Panc1 (cell line): ENCODE measurements around the gene ILDR1. TPM values are rescaled to one million over a fixed set of nuclear protein-coding genes. Genes with fewer than 3 reads are reported as not detected.

Experiments used
- ATAC-seq: fragments of 200-7000 bp; cut with Tn5 transposase; 2 replicates; pipeline ENCODE4 v1.9.1; 2020; ENCODE audit warnings: mild to moderate bottlenecking, moderate library complexity
- BruUV-seq: library from RNA; stranded (reverse); fragments of 400-500 nt; replicated peaks from 2 replicates; lab custom pipeline; 2021; lab: Mats Ljungman, UMichigan
- CTCF ChIA-PET: fragments of 300-600 bp; sonication (Branson Sonifier 250); formaldehyde crosslinking; loops from one replicate; lab custom pipeline; 2022; ENCODE audit warnings: antibody characterized with exemption; lab: Charles Lee
- POLR2A ChIA-PET: fragments of 300-600 bp; sonication (Branson Sonifier 250); formaldehyde crosslinking; loops from one replicate; lab custom pipeline; 2022; ENCODE audit warnings: antibody characterized with exemption; lab: Charles Lee
- DNase-seq: peaks from one replicate; pipeline ENCODE4 v3.0.0-alpha.2; 2010; ENCODE audit warnings: low read depth, low spot score
- H3K27ac ChIP-seq: 2 replicates; pipeline ENCODE4 v1.5.1; 2011; ENCODE audit warnings: mild to moderate bottlenecking, low read length, inconsistent platforms
- H3K27me3 ChIP-seq: fragments of 200-500 bp; sonication (Bioruptor generic); 2 replicates; pipeline ENCODE4 v1.6.0; 2014; ENCODE audit warnings: low read length, inconsistent platforms; ENCODE audit not compliant: control insufficient read depth, insufficient read depth
- H3K36me3 ChIP-seq: fragments of 200-500 bp; sonication (Bioruptor generic); 2 replicates; pipeline ENCODE4 v1.5.1; 2014; ENCODE audit warnings: inconsistent platforms, mild to moderate bottlenecking, low read length, moderate library complexity; ENCODE audit not compliant: control insufficient read depth, insufficient read depth
- H3K4me1 ChIP-seq: 2 replicates; pipeline ENCODE4 v1.5.1; 2011; ENCODE audit warnings: inconsistent platforms, mild to moderate bottlenecking, low read length, moderate library complexity; ENCODE audit not compliant: control insufficient read depth, insufficient read depth
- H3K4me3 ChIP-seq, 2 experiments: 2 replicates each; pipeline ENCODE4 v1.5.1; 2011 to 2012; ENCODE audit warnings: low read depth in 2 of 2, low read length in 2 of 2, mild to moderate bottlenecking in 2 of 2, inconsistent platforms in 1 of 2, moderate library complexity in 1 of 2
- H3K9me3 ChIP-seq: fragments of 200-500 bp; sonication (Bioruptor generic); 2 replicates; pipeline ENCODE4 v1.5.1; 2014; ENCODE audit warnings: low read depth, mild to moderate bottlenecking, inconsistent platforms, low read length, moderate library complexity; ENCODE audit not compliant: control insufficient read depth, insufficient read depth
- POLR2AphosphoS5 ChIP-seq: IDR thresholded peaks from 2 replicates; pipeline ENCODE4 v1.6.1; 2012; ENCODE audit warnings: mild to moderate bottlenecking, low read depth, low read length, moderate library complexity
- REST ChIP-seq, 2 experiments: IDR thresholded peaks; 2 replicates each; pipeline ENCODE4 v1.6.1; 2011 to 2012; ENCODE audit warnings: low read depth in 2 of 2, control low read depth in 1 of 2, low read length in 1 of 2, mild to moderate bottlenecking in 1 of 2, moderate library complexity in 1 of 2; ENCODE audit not compliant: insufficient read depth in 1 of 2
- SIN3A ChIP-seq: IDR thresholded peaks from 2 replicates; pipeline ENCODE4 v1.6.1; 2012; ENCODE audit warnings: low read depth, mild to moderate bottlenecking, low read length, moderate library complexity, borderline replicate concordance; ENCODE audit not compliant: insufficient read depth
- TCF7L2 ChIP-seq: IDR thresholded peaks from 2 replicates; pipeline ENCODE4 v1.6.1; 2011; ENCODE audit warnings: mild to moderate bottlenecking, low read depth, low read length, inconsistent platforms
- in situ Hi-C: cut with HindIII; loops from 2 replicates; pipeline ENCODE4 v1.10.0; 2016; ENCODE audit warnings: low sequenced_read_pairs, low pct_unique_long_range_greater_than_20kb
- intact Hi-C: fragments of 100-400 bp; cut with micrococcal nuclease; formaldehyde crosslinking; loops from one replicate; pipeline ENCODE4 v1.10.0; 2022; ENCODE audit not compliant: unreplicated experiment
- total RNA-seq: library from RNA; stranded (reverse); gene quantifications from one replicate; pipeline ENCODE4 v1.2.1, GENCODE V29; 2021; ENCODE audit not compliant: unreplicated experiment
- TF ChIP-seq, protein P1 (sequence below): fragments of 450-650 bp; IDR thresholded peaks from 2 replicates; pipeline ENCODE4 v1.5.1; 2017; ENCODE audit warnings: mild to moderate bottlenecking

The ILDR1 gene
- total RNA-seq, 1 experiment from 2014 or later, result not detected

DNA sequence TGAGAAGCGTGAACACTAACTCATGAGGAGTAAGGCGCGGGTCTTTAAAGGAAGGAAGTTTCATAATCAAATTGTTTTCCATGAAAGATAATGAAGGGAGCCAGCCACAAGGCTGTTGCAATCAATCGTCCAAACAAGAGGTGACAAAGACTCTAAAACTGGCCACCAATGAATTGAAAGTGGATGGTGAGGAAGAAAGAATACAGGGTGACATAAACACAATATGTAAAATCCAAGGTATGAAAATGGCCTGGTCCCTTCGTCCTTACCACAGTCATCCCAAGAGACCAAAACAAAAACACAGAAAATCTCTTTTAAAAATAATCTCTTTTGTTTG lies 45.1 kb upstream of the ILDR1 start:
- POLR2A ChIA-PET, result no interaction called here

GRCh38 chr3:122066331-122067213 lies 44.5 kb upstream of the ILDR1 start:
- Histone ChIP-seq H3K4me3 (no peak overlapping the region), H3K36me3 (no peaks in the 10 kb centered on the region), H3K27me3 (no peaks in the 10 kb centered on the region; the same call in 1 of the 2 replicates), H3K4me1 (no peaks in the 10 kb centered on the region), H3K9me3 (no peaks in the 10 kb centered on the region), H3K27ac (no peak overlapping the region)
- TF ChIP-seq, protein P1, sequence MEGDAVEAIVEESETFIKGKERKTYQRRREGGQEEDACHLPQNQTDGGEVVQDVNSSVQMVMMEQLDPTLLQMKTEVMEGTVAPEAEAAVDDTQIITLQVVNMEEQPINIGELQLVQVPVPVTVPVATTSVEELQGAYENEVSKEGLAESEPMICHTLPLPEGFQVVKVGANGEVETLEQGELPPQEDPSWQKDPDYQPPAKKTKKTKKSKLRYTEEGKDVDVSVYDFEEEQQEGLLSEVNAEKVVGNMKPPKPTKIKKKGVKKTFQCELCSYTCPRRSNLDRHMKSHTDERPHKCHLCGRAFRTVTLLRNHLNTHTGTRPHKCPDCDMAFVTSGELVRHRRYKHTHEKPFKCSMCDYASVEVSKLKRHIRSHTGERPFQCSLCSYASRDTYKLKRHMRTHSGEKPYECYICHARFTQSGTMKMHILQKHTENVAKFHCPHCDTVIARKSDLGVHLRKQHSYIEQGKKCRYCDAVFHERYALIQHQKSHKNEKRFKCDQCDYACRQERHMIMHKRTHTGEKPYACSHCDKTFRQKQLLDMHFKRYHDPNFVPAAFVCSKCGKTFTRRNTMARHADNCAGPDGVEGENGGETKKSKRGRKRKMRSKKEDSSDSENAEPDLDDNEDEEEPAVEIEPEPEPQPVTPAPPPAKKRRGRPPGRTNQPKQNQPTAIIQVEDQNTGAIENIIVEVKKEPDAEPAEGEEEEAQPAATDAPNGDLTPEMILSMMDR, result no peak
- TF ChIP-seq REST (IDR thresholded peaks at IDR 0.05; ENCODE audit: insufficient read depth in 1 of 2, low read depth in 2 of 2, low read length in 1 of 2), result no peak
- TF ChIP-seq TCF7L2, result no peak
- TF ChIP-seq SIN3A, result no peak
- TF ChIP-seq POLR2AphosphoS5, result no peak
- no peak for ATAC-seq
- POLR2A ChIA-PET, result no interaction called here
- intact Hi-C loops (no loop called here), in situ Hi-C loops (no loop called here)
- DNase-seq, result no peak
- no TSS peak for BruUV-seq
- CTCF ChIA-PET, result no interaction called here

More for the DNA sequence above, 45.1 kb upstream of the ILDR1 start:
- intact Hi-C loops (no loop called here), in situ Hi-C loops (no loop called here)
- H3K36me3 ChIP-seq, result no peaks in the 10 kb centered on the region
- H3K4me1 ChIP-seq, result no peaks in the 10 kb centered on the region
- H3K4me3 ChIP-seq, result no peak overlapping the region
- no peak overlapping the region for H3K27ac ChIP-seq
- no peak for DNase-seq
- H3K9me3 ChIP-seq, result no peaks in the 10 kb centered on the region
- BruUV-seq, result no TSS peak
- TF ChIP-seq, protein P1, result no peak
- TF ChIP-seq REST (IDR thresholded peaks at IDR 0.05; ENCODE audit: insufficient read depth in 1 of 2, low read depth in 2 of 2, low read length in 1 of 2) (no peak), POLR2AphosphoS5 (no peak), TCF7L2 (no peak), SIN3A (no peak)
- CTCF ChIA-PET, result no interaction called here
- ATAC-seq, result no peak
- no peaks in the 10 kb centered on the region; the same call in 1 of the 2 replicates for H3K27me3 ChIP-seq
